ENCODE results near the gene TMBIM4.

DNA sequence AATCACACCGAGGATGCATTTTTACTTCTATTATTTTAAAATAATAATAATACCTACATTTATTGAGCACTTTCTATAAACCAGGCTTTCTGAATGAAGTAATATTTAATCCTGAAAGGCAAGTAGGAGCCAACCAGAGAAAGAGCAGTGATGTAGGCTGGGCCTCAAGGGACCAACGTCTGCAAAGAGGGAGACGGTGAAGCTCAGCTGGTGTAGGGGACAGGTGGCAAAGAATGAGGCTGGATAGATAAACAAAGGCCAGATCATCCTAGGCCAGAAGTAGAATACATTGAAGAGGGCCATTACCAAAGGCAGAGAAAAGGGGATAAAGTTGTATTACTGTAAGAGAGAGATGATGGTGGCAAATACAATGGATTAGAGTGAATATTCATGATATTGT, 810 bp upstream of the TMBIM4 start:
- TF ChIP-seq, protein P1, sequence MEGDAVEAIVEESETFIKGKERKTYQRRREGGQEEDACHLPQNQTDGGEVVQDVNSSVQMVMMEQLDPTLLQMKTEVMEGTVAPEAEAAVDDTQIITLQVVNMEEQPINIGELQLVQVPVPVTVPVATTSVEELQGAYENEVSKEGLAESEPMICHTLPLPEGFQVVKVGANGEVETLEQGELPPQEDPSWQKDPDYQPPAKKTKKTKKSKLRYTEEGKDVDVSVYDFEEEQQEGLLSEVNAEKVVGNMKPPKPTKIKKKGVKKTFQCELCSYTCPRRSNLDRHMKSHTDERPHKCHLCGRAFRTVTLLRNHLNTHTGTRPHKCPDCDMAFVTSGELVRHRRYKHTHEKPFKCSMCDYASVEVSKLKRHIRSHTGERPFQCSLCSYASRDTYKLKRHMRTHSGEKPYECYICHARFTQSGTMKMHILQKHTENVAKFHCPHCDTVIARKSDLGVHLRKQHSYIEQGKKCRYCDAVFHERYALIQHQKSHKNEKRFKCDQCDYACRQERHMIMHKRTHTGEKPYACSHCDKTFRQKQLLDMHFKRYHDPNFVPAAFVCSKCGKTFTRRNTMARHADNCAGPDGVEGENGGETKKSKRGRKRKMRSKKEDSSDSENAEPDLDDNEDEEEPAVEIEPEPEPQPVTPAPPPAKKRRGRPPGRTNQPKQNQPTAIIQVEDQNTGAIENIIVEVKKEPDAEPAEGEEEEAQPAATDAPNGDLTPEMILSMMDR (conservative IDR thresholded peaks at IDR 0.05 in 1 of 2, IDR thresholded peaks at IDR 0.05 in 1 of 2; ENCODE audit: extremely low read depth in 1 of 2, insufficient read depth in 1 of 2, low read depth in 1 of 2, low read length in 2 of 2) = no peak
- no peak for TF ChIP-seq EZH2 (IDR thresholded peaks at IDR 0.05; ENCODE audit: borderline replicate concordance, low read length)

All from mammary epithelial cell (primary cell).